ENCODE data around the gene GARIN5A. TPM values are rescaled to one million over a fixed set of nuclear protein-coding genes. Genes with fewer than 3 reads are reported as not detected.

GARIN5A gene
- total and polyA plus RNA-seq, 7 donors, result 1.2 to 5.3 (median 2.7) TPM

DNA sequence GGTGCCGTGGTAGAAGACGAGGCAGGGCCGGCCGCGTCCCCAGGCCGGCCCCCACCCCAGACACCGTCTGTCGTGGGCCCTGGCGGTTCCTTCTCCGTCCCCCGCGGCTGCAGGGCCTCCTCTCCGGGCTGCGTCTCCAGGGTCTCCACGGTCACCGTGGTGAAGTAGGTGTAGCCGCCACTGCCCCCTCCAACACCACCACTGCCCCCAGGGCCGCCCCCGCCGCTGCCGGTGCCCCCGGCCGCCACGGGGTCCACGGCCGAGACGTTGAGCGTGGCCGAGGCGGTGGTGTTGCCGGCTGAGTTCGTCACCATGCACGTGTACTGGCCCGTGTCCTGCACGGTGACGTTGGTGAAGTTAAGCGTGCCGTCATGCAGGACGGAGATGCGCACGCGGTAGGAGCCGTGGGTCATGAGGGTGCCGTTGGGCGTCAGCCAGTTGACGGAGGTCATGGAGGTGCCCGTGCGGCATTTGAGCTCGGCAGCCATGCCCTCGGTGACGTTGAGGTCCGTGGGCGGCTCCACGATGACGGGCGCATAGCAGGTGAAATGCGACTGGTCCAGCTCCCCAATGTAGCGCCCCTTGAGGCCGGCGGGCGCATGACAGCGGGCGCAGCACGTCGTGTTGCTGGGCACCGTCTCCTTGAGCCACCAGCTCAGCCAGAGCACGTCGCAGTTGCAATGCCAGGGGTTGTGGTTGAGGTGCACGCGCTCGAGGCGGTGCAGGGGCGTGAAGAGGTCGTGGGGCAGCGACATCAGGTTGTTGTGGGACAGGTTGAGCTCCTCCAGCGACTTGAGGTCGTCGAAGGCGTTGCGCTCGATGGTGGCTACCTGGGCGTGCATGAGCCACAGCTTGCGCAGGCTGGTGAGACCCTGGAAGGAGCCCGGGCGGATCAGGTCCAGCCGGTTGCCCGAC lies 41.7 kb upstream of the GARIN5A start:
- Histone ChIP-seq H3K4me1 (no peaks in the 10 kb centered on the region), H3K27me3 (ENCODE audit: insufficient read depth in 3 of 3, low read length in 2 of 3) (peaks cover 0 to 23% (median 3%) of the 10 kb centered on the region in 3 donors), H3K9me3 (no peaks in the 10 kb centered on the region), H3K36me3 (ENCODE audit: insufficient read depth in 1 of 2, low read depth in 1 of 2) (no peaks in the 10 kb centered on the region), H3K4me3 (no peak overlapping the region), H3K27ac (no peak overlapping the region)
- TF ChIP-seq, protein P1, sequence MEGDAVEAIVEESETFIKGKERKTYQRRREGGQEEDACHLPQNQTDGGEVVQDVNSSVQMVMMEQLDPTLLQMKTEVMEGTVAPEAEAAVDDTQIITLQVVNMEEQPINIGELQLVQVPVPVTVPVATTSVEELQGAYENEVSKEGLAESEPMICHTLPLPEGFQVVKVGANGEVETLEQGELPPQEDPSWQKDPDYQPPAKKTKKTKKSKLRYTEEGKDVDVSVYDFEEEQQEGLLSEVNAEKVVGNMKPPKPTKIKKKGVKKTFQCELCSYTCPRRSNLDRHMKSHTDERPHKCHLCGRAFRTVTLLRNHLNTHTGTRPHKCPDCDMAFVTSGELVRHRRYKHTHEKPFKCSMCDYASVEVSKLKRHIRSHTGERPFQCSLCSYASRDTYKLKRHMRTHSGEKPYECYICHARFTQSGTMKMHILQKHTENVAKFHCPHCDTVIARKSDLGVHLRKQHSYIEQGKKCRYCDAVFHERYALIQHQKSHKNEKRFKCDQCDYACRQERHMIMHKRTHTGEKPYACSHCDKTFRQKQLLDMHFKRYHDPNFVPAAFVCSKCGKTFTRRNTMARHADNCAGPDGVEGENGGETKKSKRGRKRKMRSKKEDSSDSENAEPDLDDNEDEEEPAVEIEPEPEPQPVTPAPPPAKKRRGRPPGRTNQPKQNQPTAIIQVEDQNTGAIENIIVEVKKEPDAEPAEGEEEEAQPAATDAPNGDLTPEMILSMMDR (IDR thresholded peaks at IDR 0.05), result no peak
- 93 to 95% (median 94%) methylated on average over 86 to 87 of the region's 87 CpGs for WGBS, 3 donors
- intact Hi-C loops (cut with DNase I), result no loop called here
- no peak for DNase-seq
- ATAC-seq, result no peak

DNA sequence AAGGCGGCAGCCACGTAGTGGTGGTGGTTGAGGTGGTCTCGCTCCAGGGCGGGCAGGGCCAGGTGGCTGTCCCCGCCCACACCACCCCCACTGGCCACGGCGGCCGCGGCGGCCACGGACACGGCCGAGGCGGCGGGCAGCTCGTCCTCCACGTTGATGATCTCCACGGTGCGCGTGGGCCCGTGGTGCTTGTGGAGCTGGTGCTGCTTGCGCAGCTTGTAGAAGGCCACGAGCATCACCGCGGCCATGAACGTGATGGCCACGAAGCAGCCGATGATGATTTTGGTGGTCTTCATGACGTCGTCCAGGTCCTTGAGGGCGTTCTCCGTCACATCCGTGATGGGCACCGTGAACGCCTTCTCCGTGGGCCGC lies 41.0 kb upstream of the GARIN5A start:
- Histone ChIP-seq H3K36me3 (ENCODE audit: insufficient read depth in 1 of 2, low read depth in 1 of 2) (no peaks in the 10 kb centered on the region), H3K4me3 (no peak overlapping the region), H3K9me3 (no peaks in the 10 kb centered on the region), H3K27me3 (ENCODE audit: insufficient read depth in 3 of 3, low read length in 2 of 3) (peaks cover 0 to 23% (median 3%) of the 10 kb centered on the region in 3 donors), H3K27ac (no peak overlapping the region), H3K4me1 (no peaks in the 10 kb centered on the region)
- TF ChIP-seq, protein P1 (IDR thresholded peaks at IDR 0.05), result no peak
- intact Hi-C loops (cut with DNase I), result no loop called here
- WGBS, 3 donors, result 95 to 96% (median 95%) methylated on average over 35 to 37 of the region's 37 CpGs
- DNase-seq (no peak), ATAC-seq (no peak)

DNA sequence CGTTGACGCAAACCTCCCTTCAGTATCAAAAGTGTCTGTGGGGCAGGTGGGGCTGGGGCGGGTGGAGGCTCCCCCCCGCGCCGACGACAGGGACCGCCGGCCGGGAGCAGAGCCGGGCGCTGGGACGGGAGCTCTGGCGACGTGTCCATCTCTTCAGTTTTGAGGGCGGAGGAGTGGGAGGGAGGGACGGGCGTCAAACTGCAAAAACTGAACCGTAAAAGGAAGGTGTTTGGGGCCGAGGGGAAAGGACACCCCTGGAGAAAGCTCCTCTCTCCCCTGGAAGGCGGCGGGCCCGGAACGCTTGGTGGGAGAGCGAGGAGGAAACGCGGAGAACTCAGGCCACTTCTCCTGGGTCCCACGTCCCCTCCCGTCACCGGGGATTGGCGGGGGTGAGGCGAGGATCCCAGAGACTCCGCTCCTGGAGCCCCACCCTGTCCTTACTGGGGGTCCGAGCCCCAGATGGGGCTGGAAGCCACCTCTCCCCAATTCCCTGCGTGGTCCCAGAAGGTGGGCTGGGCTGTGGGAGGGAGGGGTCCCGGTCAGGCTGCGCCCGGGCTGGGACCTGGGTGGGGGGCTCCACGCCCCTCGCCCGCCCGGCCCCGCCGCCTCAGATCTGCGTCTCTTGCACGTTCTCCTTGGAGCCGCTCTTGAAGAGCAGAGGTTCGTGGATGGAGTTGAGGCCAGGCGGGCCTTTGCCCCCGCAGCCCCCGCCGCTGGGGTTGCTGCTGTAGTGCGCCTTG lies 40.5 kb upstream of the GARIN5A start:
- H3K36me3 ChIP-seq (ENCODE audit: insufficient read depth in 1 of 2, low read depth in 1 of 2), result no peaks in the 10 kb centered on the region
- H3K27ac ChIP-seq, result no peak overlapping the region
- no peaks in the 10 kb centered on the region for H3K4me1 ChIP-seq
- H3K27me3 ChIP-seq (ENCODE audit: insufficient read depth in 3 of 3, low read length in 2 of 3), result peaks cover 0 to 23% (median 3%) of the 10 kb centered on the region in 3 donors
- ATAC-seq (no peak), DNase-seq (no peak)
- intact Hi-C loops (cut with DNase I), result no loop called here
- TF ChIP-seq, protein P1 (IDR thresholded peaks at IDR 0.05), result no peak
- H3K4me3 ChIP-seq, result no peak overlapping the region
- WGBS, 3 donors, result 55 to 66% (median 62%) methylated on average over 43 to 53 of the region's 53 CpGs
- no peaks in the 10 kb centered on the region for H3K9me3 ChIP-seq

DNA sequence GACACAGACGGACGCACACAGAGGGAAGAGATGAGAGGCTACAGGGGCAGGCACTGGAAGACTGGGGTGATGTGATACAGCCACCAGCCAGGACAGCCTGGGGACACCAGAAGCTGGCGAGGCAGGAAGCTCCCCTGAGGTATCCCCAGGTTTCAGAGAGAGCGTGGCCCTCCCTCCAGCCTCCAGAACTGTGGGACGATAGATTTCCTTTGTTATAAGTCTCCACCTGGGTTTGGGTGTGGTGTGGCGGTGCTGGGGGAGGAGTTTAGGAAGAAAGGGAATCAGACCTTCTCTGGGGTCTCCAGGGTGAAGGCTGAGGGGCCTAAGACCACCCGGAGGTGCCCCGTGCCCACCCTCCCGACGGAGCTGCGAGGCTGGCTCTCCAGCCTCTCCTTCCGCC lies 39.8 kb upstream of the GARIN5A start:
- ATAC-seq (no peak), DNase-seq (no peak)
- 42 to 46% (median 44%) methylated on average over 12 of the region's 12 CpGs for WGBS, 3 donors
- TF ChIP-seq, protein P1 (IDR thresholded peaks at IDR 0.05), result no peak
- peaks cover 0 to 23% (median 3%) of the 10 kb centered on the region in 3 donors for H3K27me3 ChIP-seq (ENCODE audit: insufficient read depth in 3 of 3, low read length in 2 of 3)
- H3K4me3 ChIP-seq, result no peak overlapping the region
- H3K4me1 ChIP-seq, result no peaks in the 10 kb centered on the region
- no peaks in the 10 kb centered on the region for H3K36me3 ChIP-seq (ENCODE audit: insufficient read depth in 1 of 2, low read depth in 1 of 2)
- no peaks in the 10 kb centered on the region for H3K9me3 ChIP-seq
- intact Hi-C loops (cut with DNase I), result no loop called here
- H3K27ac ChIP-seq, result no peak overlapping the region

Data from psoas muscle (tissue), 8 donors.